Transverse colon (tissue), 4 donors: ENCODE data around the gene JHY. TPM values are rescaled to one million over a fixed set of nuclear protein-coding genes. Genes with fewer than 3 reads are reported as not detected.
A peak's percentile ranks its signal among the peaks of the same experiment; 100 is the strongest.

Experiments
- DNase-seq: peaks from one replicate; pipeline ENCODE4 v3.0.0-alpha.2; 2019
- H3K27ac ChIP-seq, 4 donors: fragments of 200-600 bp; sonication (generic); 2 replicates each; pipeline ENCODE4 v1.5.1; 2016 to 2018; ENCODE audit warnings: inconsistent platforms in 4 of 4
- H3K27me3 ChIP-seq: fragments of 200-600 bp; sonication (generic); 2 replicates; pipeline ENCODE4 v1.5.1; 2017; ENCODE audit warnings: inconsistent platforms
- H3K36me3 ChIP-seq, 4 donors: fragments of 200-600 bp; sonication (generic); 2 replicates each; pipeline ENCODE4 v1.5.1; 2017 to 2019; ENCODE audit warnings: inconsistent platforms in 4 of 4
- H3K4me1 ChIP-seq, 4 donors: fragments of 200-600 bp; sonication (generic); 2 replicates each; pipeline ENCODE4 v1.5.1; 2017 to 2020; ENCODE audit warnings: inconsistent platforms in 4 of 4
- H3K4me3 ChIP-seq, 4 donors: fragments of 200-600 bp; sonication (generic); 1 replicate in 1 of 4; 2 replicates in 3 of 4; pipeline versions ENCODE4 v1.5.1 to v1.6.1; 2017 to 2019; ENCODE audit warnings: inconsistent platforms in 4 of 4
- H3K9me3 ChIP-seq, 2 donors: fragments of 200-600 bp; sonication (generic); 2 replicates each; pipeline ENCODE4 v1.5.1; 2017 to 2019; ENCODE audit warnings: inconsistent platforms in 2 of 2
- EP300 ChIP-seq: sonication (generic); formaldehyde crosslinking; IDR thresholded peaks from one replicate; pipeline ENCODE4 v1.6.1; 2017; ENCODE audit warnings: antibody characterized with exemption, low read depth
- POLR2A ChIP-seq: fragments of 450-650 bp; IDR thresholded peaks from one replicate; pipeline ENCODE4 v1.6.1; 2016; ENCODE audit warnings: antibody characterized with exemption, mild to moderate bottlenecking, moderate library complexity
- POLR2AphosphoS5 ChIP-seq, 3 donors: sonication (generic); formaldehyde crosslinking; IDR thresholded peaks; one replicate each; pipeline ENCODE4 v1.6.1; 2016; ENCODE audit warnings: antibody characterized with exemption in 3 of 3
- WGBS, 2 donors: methylation state at CpG; one replicate each; pipeline ENCODE4 v1.1.5; 2018; ENCODE audit warnings: low coverage in 1 of 2; 5-methylcytosine and 5-hydroxymethylcytosine counted together
- in situ Hi-C, 4 donors: fragments of 200-750 bp; cut with MboI; loops; one replicate each; pipeline versions ENCODE4 v1.15.0 to v1.15.1; 2017; ENCODE audit warnings: low sequenced_read_pairs in 3 of 4, low pct_ligation_motif_present in 1 of 4, low pct_unique_long_range_greater_than_20kb in 1 of 4
- intact Hi-C: fragments of 100-400 bp; cut with DNase I; formaldehyde crosslinking; loops from one replicate; pipeline ENCODE4 v1.15.1; 2023; ENCODE audit warnings: low total_unique reads
- total RNA-seq, 4 donors: library from RNA; depleted of rRNA; stranded (reverse); fragments of >200 nt; gene quantifications; one replicate each; pipeline ENCODE4 v1.1.0, GENCODE V29; 2016
- TF ChIP-seq, protein P1 (sequence below), 5 experiments: fragments of 200-600 bp in 3 of 5; fragments of 450-650 bp in 2 of 5; sonication (generic) in 3 of 5; IDR thresholded peaks; 1 replicate in 2 of 5; 2 replicates in 3 of 5; pipeline ENCODE4 v1.5.1; 2016 to 2017; ENCODE audit warnings: antibody characterized with exemption in 5 of 5, inconsistent platforms in 3 of 5, mild to moderate bottlenecking in 2 of 5, moderate library complexity in 1 of 5

Gene JHY
- total RNA-seq, 4 donors from 2014 or later: 2.0 to 5.2 (median 4.4) TPM; not detected in 1

- H3K4me1 ChIP-seq: peaks cover 0 to 13% (median 9%) of the 10 kb centered on the region in 4 donors
- no peak overlapping the region for H3K4me3 ChIP-seq
- peaks cover 100% of the 10 kb centered on the region for H3K27me3 ChIP-seq
- H3K36me3 ChIP-seq: no peaks in the 10 kb centered on the region
- WGBS, 2 donors: 17 to 29% methylated on average over 6 to 7 of the region's 7 CpGs
- in situ Hi-C loops (no loop called here), intact Hi-C loops (no loop called here)
- no peaks in the 10 kb centered on the region for H3K9me3 ChIP-seq
- no peak overlapping the region for H3K27ac ChIP-seq
- TF ChIP-seq, protein P1, sequence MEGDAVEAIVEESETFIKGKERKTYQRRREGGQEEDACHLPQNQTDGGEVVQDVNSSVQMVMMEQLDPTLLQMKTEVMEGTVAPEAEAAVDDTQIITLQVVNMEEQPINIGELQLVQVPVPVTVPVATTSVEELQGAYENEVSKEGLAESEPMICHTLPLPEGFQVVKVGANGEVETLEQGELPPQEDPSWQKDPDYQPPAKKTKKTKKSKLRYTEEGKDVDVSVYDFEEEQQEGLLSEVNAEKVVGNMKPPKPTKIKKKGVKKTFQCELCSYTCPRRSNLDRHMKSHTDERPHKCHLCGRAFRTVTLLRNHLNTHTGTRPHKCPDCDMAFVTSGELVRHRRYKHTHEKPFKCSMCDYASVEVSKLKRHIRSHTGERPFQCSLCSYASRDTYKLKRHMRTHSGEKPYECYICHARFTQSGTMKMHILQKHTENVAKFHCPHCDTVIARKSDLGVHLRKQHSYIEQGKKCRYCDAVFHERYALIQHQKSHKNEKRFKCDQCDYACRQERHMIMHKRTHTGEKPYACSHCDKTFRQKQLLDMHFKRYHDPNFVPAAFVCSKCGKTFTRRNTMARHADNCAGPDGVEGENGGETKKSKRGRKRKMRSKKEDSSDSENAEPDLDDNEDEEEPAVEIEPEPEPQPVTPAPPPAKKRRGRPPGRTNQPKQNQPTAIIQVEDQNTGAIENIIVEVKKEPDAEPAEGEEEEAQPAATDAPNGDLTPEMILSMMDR (IDR thresholded peaks at IDR 0.05): no peak
- no peak for TF ChIP-seq POLR2A
- TF ChIP-seq EP300: no peak
- TF ChIP-seq POLR2AphosphoS5 (IDR thresholded peaks at IDR 0.05): no peak
- no peak for DNase-seq
Measured at GRCh38 chr11:122978299-122978620, 95.7 kb downstream of the JHY start.

DNA sequence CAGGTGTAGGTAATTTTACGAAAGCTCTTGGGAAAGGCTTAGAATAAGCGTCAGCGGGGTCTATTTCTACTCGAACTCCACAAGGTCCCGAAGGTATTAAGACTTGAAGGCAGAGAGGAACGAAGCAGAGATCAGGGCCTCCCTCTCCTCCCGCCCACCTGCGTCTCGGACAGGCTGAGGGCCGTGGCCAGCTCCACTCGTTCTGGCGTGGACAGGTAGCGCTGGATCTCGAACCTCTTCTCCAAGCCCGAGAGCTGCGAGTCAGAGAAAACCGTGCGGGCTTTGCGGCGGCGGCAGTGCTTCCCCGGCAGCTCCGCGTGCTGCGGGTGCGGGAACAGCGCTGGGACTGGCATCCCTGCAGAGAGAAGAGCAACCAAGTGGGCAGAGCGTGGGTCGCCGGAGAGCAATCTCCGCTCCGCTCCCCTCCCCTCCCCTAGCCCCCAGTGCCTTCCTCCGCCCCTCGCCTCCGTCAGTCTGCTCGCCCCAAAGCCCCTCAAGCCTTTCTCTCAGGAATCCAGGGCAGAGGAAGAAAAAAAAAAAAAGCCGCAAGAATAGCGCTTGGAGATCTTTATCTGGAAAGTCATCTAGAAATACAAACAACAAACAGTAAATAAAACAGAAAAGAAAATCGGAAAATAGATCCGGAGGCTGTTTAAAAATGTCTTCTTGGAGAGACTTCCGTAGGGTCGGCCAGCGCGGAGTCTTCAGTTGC is 96.7 kb downstream of the JHY start:
- DNase-seq: no peak
- in situ Hi-C loops (no loop called here), intact Hi-C loops (no loop called here)
- Histone ChIP-seq H3K4me1 (peaks cover 0 to 15% (median 11%) of the 10 kb centered on the region in 4 donors), H3K27me3 (peaks cover 100% of the 10 kb centered on the region), H3K4me3 (no peak overlapping the region), H3K27ac (no peak overlapping the region), H3K36me3 (no peaks in the 10 kb centered on the region), H3K9me3 (no peaks in the 10 kb centered on the region)
- TF ChIP-seq EP300: no peak
- TF ChIP-seq, protein P1 (IDR thresholded peaks at IDR 0.05): no peak
- WGBS, 2 donors: 5 to 23% methylated on average over 8 to 44 of the region's 44 CpGs

- H3K27me3 ChIP-seq: peaks cover 100% of the 10 kb centered on the region
- in situ Hi-C loops (no loop called here), intact Hi-C loops (no loop called here)
- H3K4me1 ChIP-seq: peaks cover 0 to 21% (median 14%) of the 10 kb centered on the region in 4 donors
- no peak overlapping the region for H3K4me3 ChIP-seq
- no peaks in the 10 kb centered on the region for H3K36me3 ChIP-seq
- 3 to 11% methylated on average over 11 to 27 of the region's 27 CpGs for WGBS, 2 donors
- no peak overlapping the region for H3K27ac ChIP-seq
- TF ChIP-seq POLR2A (no peak), POLR2AphosphoS5 (IDR thresholded peaks at IDR 0.05) (no peak)
- DNase-seq: no peak
- no peaks in the 10 kb centered on the region for H3K9me3 ChIP-seq
Measured at GRCh38 chr11:122979815-122980595, 97.4 kb downstream of the JHY start.

GRCh38 chr11:122981388-122982264 is 99.1 kb downstream of the JHY start, which contains the start of gene BSX:
TSS of gene BSX (minus strand) at chr11:122981834. CDS start at chr11:122981671, 163 bp downstream.
- H3K27ac ChIP-seq: no peak within 1 kb of the TSS
- peaks cover 0 to 20% (median 14%) of the 10 kb centered on the region in 4 donors for H3K4me1 ChIP-seq
- TF ChIP-seq EP300 (no peak), POLR2AphosphoS5 (IDR thresholded peaks at IDR 0.05) (no peak), POLR2A (no peak)
- TF ChIP-seq, protein P1 (IDR thresholded peaks at IDR 0.05): no peak
- no peaks in the 10 kb centered on the region for H3K36me3 ChIP-seq
- peak; percentile 12 for DNase-seq
- 9% methylated on average over 35 of the region's 35 CpGs; no CpG with 5 or more reads in 1 of the 2 donors for WGBS, 2 donors
- no peak within 1 kb of the TSS for H3K4me3 ChIP-seq
- H3K27me3 ChIP-seq: peaks cover 100% of the 10 kb centered on the region
- no peaks in the 10 kb centered on the region for H3K9me3 ChIP-seq
- in situ Hi-C loops (no loop called here), intact Hi-C loops (no loop called here)
